ENCODE results near the gene SH2D4B. TPM values are rescaled to one million over a fixed set of nuclear protein-coding genes. Genes with fewer than 3 reads are reported as not detected.
"Not testable (repeated sequence)": the region's sequence is repeated elsewhere in the genome, so short reads cannot be mapped to it uniquely, and the experiment has no call there.

The SH2D4B gene
- total RNA-seq, 2 donors from 2014 or later: 0.25 to 0.40 TPM

- H3K36me3 Mint-ChIP-seq: no peaks in the 10 kb centered on the region
- no peaks in the 10 kb centered on the region for H3K9me3 Mint-ChIP-seq
- no peak overlapping the region for H3K4me3 Mint-ChIP-seq
- H3K27me3 Mint-ChIP-seq: no peaks in the 10 kb centered on the region
- peaks cover 21 to 46% of the 10 kb centered on the region in 2 donors for H3K4me1 Mint-ChIP-seq (ENCODE audit: low read depth in 2 of 2)
- no peak for DNase-seq (ENCODE audit: low spot score)
- peak overlapping the region; percentile 16 to 50 for H3K27ac Mint-ChIP-seq
- ATAC-seq: peak in 1 of 2 donors; percentile 54
Observed at GRCh38 chr10:80524190-80524909, 13.4 kb upstream of the SH2D4B start.

GRCh38 chr10:80526218-80526617 is 11.5 kb upstream of the SH2D4B start:
- Mint-ChIP-seq H3K27ac (peak overlapping the region; percentile 46 to 54), H3K9me3 (no peaks in the 10 kb centered on the region), H3K4me1 (ENCODE audit: low read depth in 2 of 2) (peaks cover 34 to 51% of the 10 kb centered on the region in 2 donors), H3K36me3 (no peaks in the 10 kb centered on the region), H3K4me3 (no peak overlapping the region), H3K27me3 (no peaks in the 10 kb centered on the region)
- ATAC-seq (no peak), DNase-seq (ENCODE audit: low spot score) (no peak)

GRCh38 chr10:80526742-80527141 is 11.0 kb upstream of the SH2D4B start:
- ATAC-seq (no peak), DNase-seq (ENCODE audit: low spot score) (no peak)
- H3K4me3 Mint-ChIP-seq: no peak overlapping the region
- no peaks in the 10 kb centered on the region for H3K36me3 Mint-ChIP-seq
- H3K4me1 Mint-ChIP-seq (ENCODE audit: low read depth in 2 of 2): peaks cover 39 to 54% of the 10 kb centered on the region in 2 donors
- no peaks in the 10 kb centered on the region for H3K27me3 Mint-ChIP-seq
- H3K27ac Mint-ChIP-seq: peak overlapping the region; percentile 46 to 54
- no peaks in the 10 kb centered on the region for H3K9me3 Mint-ChIP-seq

- no peak for DNase-seq (ENCODE audit: low spot score)
- Mint-ChIP-seq H3K27me3 (no peaks in the 10 kb centered on the region), H3K4me1 (ENCODE audit: low read depth in 2 of 2) (peaks cover 42 to 59% of the 10 kb centered on the region in 2 donors), H3K9me3 (no peaks in the 10 kb centered on the region), H3K4me3 (no peak overlapping the region), H3K27ac (peak overlapping the region; percentile 67 to 70), H3K36me3 (no peaks in the 10 kb centered on the region)
- ATAC-seq: no peak
Observed at GRCh38 chr10:80528185-80528700, 9.5 kb upstream of the SH2D4B start.

GRCh38 chr10:80528901-80529300 is 8.8 kb upstream of the SH2D4B start:
- H3K4me1 Mint-ChIP-seq (ENCODE audit: low read depth in 2 of 2): peaks cover 42 to 55% of the 10 kb centered on the region in 2 donors
- no peaks in the 10 kb centered on the region for H3K9me3 Mint-ChIP-seq
- DNase-seq (ENCODE audit: low spot score) (no peak), ATAC-seq (peak in 1 of 2 donors; percentile 25)
- peak overlapping the region; percentile 49 for H3K4me3 Mint-ChIP-seq
- peak overlapping the region; percentile 67 to 70 for H3K27ac Mint-ChIP-seq
- H3K27me3 Mint-ChIP-seq: no peaks in the 10 kb centered on the region
- H3K36me3 Mint-ChIP-seq: no peaks in the 10 kb centered on the region

- Mint-ChIP-seq H3K4me3 (peak overlapping the region; percentile 49), H3K27me3 (no peaks in the 10 kb centered on the region), H3K27ac (peak overlapping the region; percentile 67 to 70), H3K4me1 (ENCODE audit: low read depth in 2 of 2) (peaks cover 42 to 48% of the 10 kb centered on the region in 2 donors), H3K36me3 (no peaks in the 10 kb centered on the region), H3K9me3 (no peaks in the 10 kb centered on the region)
- DNase-seq (ENCODE audit: low spot score): no peak
- ATAC-seq: peak; percentile 74 to 81
Observed at GRCh38 chr10:80529604-80530003, 8.1 kb upstream of the SH2D4B start.

- peak overlapping the region; percentile 67 to 70 for H3K27ac Mint-ChIP-seq
- peak; percentile 65 to 78 for ATAC-seq
- peaks cover 42 to 48% of the 10 kb centered on the region in 2 donors for H3K4me1 Mint-ChIP-seq (ENCODE audit: low read depth in 2 of 2)
- H3K27me3 Mint-ChIP-seq: no peaks in the 10 kb centered on the region
- H3K4me3 Mint-ChIP-seq: peak overlapping the region; percentile 49
- DNase-seq (ENCODE audit: low spot score): no peak
- no peaks in the 10 kb centered on the region for H3K9me3 Mint-ChIP-seq
- H3K36me3 Mint-ChIP-seq: no peaks in the 10 kb centered on the region
Observed at GRCh38 chr10:80530251-80530650, 7.5 kb upstream of the SH2D4B start.

- DNase-seq (ENCODE audit: low spot score): no peak
- Mint-ChIP-seq H3K4me1 (ENCODE audit: low read depth in 2 of 2) (peaks cover 43 to 46% of the 10 kb centered on the region in 2 donors), H3K27me3 (no peaks in the 10 kb centered on the region), H3K4me3 (peak overlapping the region; percentile 60), H3K9me3 (no peaks in the 10 kb centered on the region), H3K27ac (peak overlapping the region; percentile 67 to 70), H3K36me3 (no peaks in the 10 kb centered on the region)
- no peak for ATAC-seq
Observed at GRCh38 chr10:80530816-80531215, 6.9 kb upstream of the SH2D4B start.

GRCh38 chr10:80532571-80532970 is 5.1 kb upstream of the SH2D4B start:
- Mint-ChIP-seq H3K4me3 (no peak overlapping the region), H3K27me3 (no peaks in the 10 kb centered on the region), H3K4me1 (ENCODE audit: low read depth in 2 of 2) (peaks cover 34 to 48% of the 10 kb centered on the region in 2 donors), H3K9me3 (no peaks in the 10 kb centered on the region), H3K27ac (peak overlapping the region in 1 of 2 donors; percentile 78), H3K36me3 (no peaks in the 10 kb centered on the region)
- ATAC-seq (no peak), DNase-seq (ENCODE audit: low spot score) (no peak)

GRCh38 chr10:80534059-80534458 is 3.6 kb upstream of the SH2D4B start:
- not testable (repeated sequence) for H3K27me3 Mint-ChIP-seq; H3K9me3 Mint-ChIP-seq; H3K36me3 Mint-ChIP-seq; DNase-seq (ENCODE audit: low spot score); H3K4me3 Mint-ChIP-seq; H3K27ac Mint-ChIP-seq; ATAC-seq
- peaks cover 32 to 40% of the 10 kb centered on the region in 2 donors for H3K4me1 Mint-ChIP-seq (ENCODE audit: low read depth in 2 of 2)

GRCh38 chr10:80534646-80535045 is 3.1 kb upstream of the SH2D4B start:
- not testable (repeated sequence) for H3K9me3 Mint-ChIP-seq, ATAC-seq

GRCh38 chr10:80535671-80536360 is 1.9 kb upstream of the SH2D4B start:
- no peaks in the 10 kb centered on the region for H3K36me3 Mint-ChIP-seq
- peak overlapping the region; percentile 98 to 99 for H3K27ac Mint-ChIP-seq
- H3K4me1 Mint-ChIP-seq (ENCODE audit: low read depth in 2 of 2): peaks cover 21 to 33% of the 10 kb centered on the region in 2 donors
- H3K9me3 Mint-ChIP-seq: no peaks in the 10 kb centered on the region
- ATAC-seq (peak; percentile 90), DNase-seq (ENCODE audit: low spot score) (peak; percentile 87)
- H3K27me3 Mint-ChIP-seq: no peaks in the 10 kb centered on the region
- H3K4me3 Mint-ChIP-seq: peak overlapping the region; percentile 90

More at GRCh38 chr10:80534646-80535045, 3.1 kb upstream of the SH2D4B start:
- peaks cover 26 to 38% of the 10 kb centered on the region in 2 donors for H3K4me1 Mint-ChIP-seq (ENCODE audit: low read depth in 2 of 2)
- H3K27ac Mint-ChIP-seq; DNase-seq (ENCODE audit: low spot score); H3K27me3 Mint-ChIP-seq; H3K4me3 Mint-ChIP-seq; H3K36me3 Mint-ChIP-seq: not testable (repeated sequence)

GRCh38 chr10:80536361-80536835 is 1.3 kb upstream of the SH2D4B start:
- DNase-seq (ENCODE audit: low spot score) (no peak), ATAC-seq (no peak)
- Mint-ChIP-seq H3K27ac (peak overlapping the region; percentile 98 to 99), H3K4me1 (ENCODE audit: low read depth in 2 of 2) (peaks cover 21 to 33% of the 10 kb centered on the region in 2 donors), H3K4me3 (peak overlapping the region; percentile 90), H3K9me3 (no peaks in the 10 kb centered on the region), H3K27me3 (no peaks in the 10 kb centered on the region), H3K36me3 (no peaks in the 10 kb centered on the region)
